ENCODE measurements around the gene RALBP1. TPM values are rescaled to one million over a fixed set of nuclear protein-coding genes. Genes with fewer than 3 reads are reported as not detected.

Gene RALBP1
- total and polyA plus RNA-seq, 2 of the 8 experiments (the other 6 are each of a cell fraction or from before 2014, with no cell fraction given) = 40.3 to 67.8 TPM

DNA sequence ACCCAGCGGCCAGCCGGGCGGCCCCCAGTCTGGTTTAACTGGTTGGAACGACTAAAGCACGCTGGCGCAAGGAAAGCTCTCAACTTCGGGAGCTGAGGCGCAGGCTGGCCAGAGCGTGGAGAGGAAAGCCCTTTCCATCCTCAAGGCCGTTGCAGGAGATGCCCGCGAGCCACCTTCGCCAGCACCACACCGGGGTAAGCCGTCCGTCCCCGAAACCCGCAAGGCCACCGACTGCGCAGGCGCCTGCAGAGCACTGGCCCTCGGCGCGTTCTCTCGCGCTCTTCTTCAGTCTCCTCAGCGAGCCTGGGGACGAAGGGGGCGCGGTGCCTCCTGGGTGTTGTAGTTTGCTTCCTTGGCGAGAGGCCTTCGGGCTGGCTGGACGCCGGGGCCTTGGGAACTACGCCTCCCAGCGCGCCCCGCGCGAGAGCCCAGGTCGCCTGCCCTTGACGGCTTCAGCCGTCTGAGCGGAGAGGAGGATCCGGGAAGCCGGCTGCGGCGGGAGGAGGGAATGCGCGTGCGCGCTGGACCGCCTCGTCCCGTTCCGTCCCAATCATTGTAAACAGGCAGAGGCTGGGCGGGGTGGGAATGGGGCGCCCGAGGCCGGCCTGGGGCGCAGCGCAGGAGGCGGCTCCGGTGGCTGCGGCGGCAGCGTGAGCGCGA, at the start of gene RALBP1 (continued):
- peak; percentile 63 for TF ChIP-seq SRF (IDR thresholded peaks at IDR 0.05; ENCODE audit: low read depth, low read length)
- no peak for TF ChIP-seq RNF2 (IDR thresholded peaks at IDR 0.05; ENCODE audit: borderline replicate concordance, low read depth, low read length, missing control alignments, poor library complexity, severe bottlenecking)
- TF ChIP-seq SP1 (IDR thresholded peaks at IDR 0.05; ENCODE audit: low read depth, low read length) = no peak; the same call in 1 of the 2 replicates
- TF ChIP-seq EP300 (IDR thresholded peaks at IDR 0.05; ENCODE audit: borderline replicate concordance in 1 of 2, low read depth in 2 of 2, low read length in 2 of 2) = 0 out of 3 replicates have a peak, but pooled peaks of 1 of the 2 experiments have one; percentile 3
- no peak for TF ChIP-seq TEAD4 (IDR thresholded peaks at IDR 0.05; ENCODE audit: low read depth, low read length)
- peak; percentile 95 for TF ChIP-seq POLR2AphosphoS5 (IDR thresholded peaks at IDR 0.05; ENCODE audit: low read depth, low read length)
- TF ChIP-seq CHD2 (IDR thresholded peaks at IDR 0.05; ENCODE audit: low read length) = peak; percentile 91
- no peak for TF ChIP-seq EGR1 (IDR thresholded peaks at IDR 0.05; ENCODE audit: borderline replicate concordance, low read depth, low read length)
- TF ChIP-seq JUN (IDR thresholded peaks at IDR 0.05; ENCODE audit: low read depth, low read length) = peak; percentile 60
- TF ChIP-seq SIN3A (conservative IDR thresholded peaks at IDR 0.05 in 1 of 2, IDR thresholded peaks at IDR 0.05 in 1 of 2; ENCODE audit: low read depth in 1 of 2, low read length in 2 of 2) = 0 out of 4 replicates have a peak, but pooled peaks of 1 of the 2 experiments have one; percentile 17
- no peak for TF ChIP-seq MAFK (IDR thresholded peaks at IDR 0.05; ENCODE audit: low read depth, low read length)
- no peak for TF ChIP-seq CHD1 (IDR thresholded peaks at IDR 0.05; ENCODE audit: low read depth, low read length)
- TF ChIP-seq, protein P1, sequence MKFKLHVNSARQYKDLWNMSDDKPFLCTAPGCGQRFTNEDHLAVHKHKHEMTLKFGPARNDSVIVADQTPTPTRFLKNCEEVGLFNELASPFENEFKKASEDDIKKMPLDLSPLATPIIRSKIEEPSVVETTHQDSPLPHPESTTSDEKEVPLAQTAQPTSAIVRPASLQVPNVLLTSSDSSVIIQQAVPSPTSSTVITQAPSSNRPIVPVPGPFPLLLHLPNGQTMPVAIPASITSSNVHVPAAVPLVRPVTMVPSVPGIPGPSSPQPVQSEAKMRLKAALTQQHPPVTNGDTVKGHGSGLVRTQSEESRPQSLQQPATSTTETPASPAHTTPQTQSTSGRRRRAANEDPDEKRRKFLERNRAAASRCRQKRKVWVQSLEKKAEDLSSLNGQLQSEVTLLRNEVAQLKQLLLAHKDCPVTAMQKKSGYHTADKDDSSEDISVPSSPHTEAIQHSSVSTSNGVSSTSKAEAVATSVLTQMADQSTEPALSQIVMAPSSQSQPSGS (IDR thresholded peaks at IDR 0.05; ENCODE audit: low read length) = no peak
- TF ChIP-seq SIRT6 (IDR thresholded peaks at IDR 0.05; ENCODE audit: low read length) = no peak
- TF ChIP-seq BACH1 (IDR thresholded peaks at IDR 0.05; ENCODE audit: low read length) = no peak
- TF ChIP-seq, protein P2, sequence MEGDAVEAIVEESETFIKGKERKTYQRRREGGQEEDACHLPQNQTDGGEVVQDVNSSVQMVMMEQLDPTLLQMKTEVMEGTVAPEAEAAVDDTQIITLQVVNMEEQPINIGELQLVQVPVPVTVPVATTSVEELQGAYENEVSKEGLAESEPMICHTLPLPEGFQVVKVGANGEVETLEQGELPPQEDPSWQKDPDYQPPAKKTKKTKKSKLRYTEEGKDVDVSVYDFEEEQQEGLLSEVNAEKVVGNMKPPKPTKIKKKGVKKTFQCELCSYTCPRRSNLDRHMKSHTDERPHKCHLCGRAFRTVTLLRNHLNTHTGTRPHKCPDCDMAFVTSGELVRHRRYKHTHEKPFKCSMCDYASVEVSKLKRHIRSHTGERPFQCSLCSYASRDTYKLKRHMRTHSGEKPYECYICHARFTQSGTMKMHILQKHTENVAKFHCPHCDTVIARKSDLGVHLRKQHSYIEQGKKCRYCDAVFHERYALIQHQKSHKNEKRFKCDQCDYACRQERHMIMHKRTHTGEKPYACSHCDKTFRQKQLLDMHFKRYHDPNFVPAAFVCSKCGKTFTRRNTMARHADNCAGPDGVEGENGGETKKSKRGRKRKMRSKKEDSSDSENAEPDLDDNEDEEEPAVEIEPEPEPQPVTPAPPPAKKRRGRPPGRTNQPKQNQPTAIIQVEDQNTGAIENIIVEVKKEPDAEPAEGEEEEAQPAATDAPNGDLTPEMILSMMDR (IDR thresholded peaks at IDR 0.05; ENCODE audit: control extremely low read depth in 1 of 3, insufficient read depth in 1 of 3, low read depth in 1 of 3, low read length in 3 of 3) = 0 out of 4 replicates have a peak, but pooled peaks of 1 of the 3 experiments have one; percentile 2

Data from H1 (cell line).